BE2C (cell line): ENCODE results near the gene NMRAL1.

Experiments used
- DNase-seq: peaks from one replicate; pipeline ENCODE4 v3.0.0-alpha.2; 2020
- H3K27me3 ChIP-seq: fragments of 250-450 bp; sonication (Bioruptor Pico); 2 replicates; pipeline ENCODE4 v1.5.1; 2020; ENCODE audit warnings: mild to moderate bottlenecking
- H3K36me3 ChIP-seq: fragments of 250-450 bp; sonication (Bioruptor Pico); 2 replicates; pipeline ENCODE4 v1.5.1; 2020; ENCODE audit warnings: mild to moderate bottlenecking
- H3K4me1 ChIP-seq: fragments of 250-450 bp; sonication (Bioruptor Pico); 2 replicates; pipeline ENCODE4 v1.5.1; 2020
- H3K4me3 ChIP-seq: 2 replicates; pipeline ENCODE4 v1.5.1; 2011; ENCODE audit warnings: low read depth, low read length
- H3K9me3 ChIP-seq: fragments of 250-450 bp; sonication (Bioruptor Pico); 2 replicates; pipeline ENCODE4 v1.5.1; 2020
- CTCF ChIP-seq: IDR thresholded peaks from 2 replicates; pipeline ENCODE4 v1.5.1; 2012; ENCODE audit warnings: mild to moderate bottlenecking, low read depth, low read length

Gene NMRAL1

GRCh38 chr16:4498546-4499195 is 24.2 kb upstream of the NMRAL1 start:
- Histone ChIP-seq H3K9me3 (no peaks in the 10 kb centered on the region), H3K27me3 (no peaks in the 10 kb centered on the region), H3K4me1 (no peaks in the 10 kb centered on the region), H3K36me3 (no peaks in the 10 kb centered on the region), H3K4me3 (no peak overlapping the region)
- DNase-seq = no peak
- TF ChIP-seq CTCF = no peak

GRCh38 chr16:4496305-4496704 is 21.9 kb upstream of the NMRAL1 start:
- H3K36me3 ChIP-seq = no peaks in the 10 kb centered on the region
- TF ChIP-seq CTCF = no peak
- no peaks in the 10 kb centered on the region for H3K27me3 ChIP-seq
- H3K4me1 ChIP-seq = no peaks in the 10 kb centered on the region
- H3K9me3 ChIP-seq = no peaks in the 10 kb centered on the region
- H3K4me3 ChIP-seq = no peak overlapping the region
- DNase-seq = no peak

- DNase-seq = no peak
- H3K4me3 ChIP-seq = no peak overlapping the region
- H3K4me1 ChIP-seq = no peaks in the 10 kb centered on the region
- no peaks in the 10 kb centered on the region for H3K9me3 ChIP-seq
- H3K36me3 ChIP-seq = no peaks in the 10 kb centered on the region
- H3K27me3 ChIP-seq = no peaks in the 10 kb centered on the region
- no peak for TF ChIP-seq CTCF
Observed at GRCh38 chr16:4495766-4496165, 21.3 kb upstream of the NMRAL1 start.

GRCh38 chr16:4494746-4495490 is 20.5 kb upstream of the NMRAL1 start:
- Histone ChIP-seq H3K4me1 (no peaks in the 10 kb centered on the region), H3K4me3 (no peak overlapping the region), H3K36me3 (no peaks in the 10 kb centered on the region), H3K27me3 (no peaks in the 10 kb centered on the region), H3K9me3 (no peaks in the 10 kb centered on the region)
- TF ChIP-seq CTCF = no peak
- no peak for DNase-seq

GRCh38 chr16:4491898-4492297 is 17.5 kb upstream of the NMRAL1 start:
- no peaks in the 10 kb centered on the region for H3K9me3 ChIP-seq
- no peaks in the 10 kb centered on the region; the same call in 1 of the 2 replicates for H3K36me3 ChIP-seq
- H3K27me3 ChIP-seq = no peaks in the 10 kb centered on the region
- no peak for DNase-seq
- H3K4me3 ChIP-seq = no peak overlapping the region
- no peaks in the 10 kb centered on the region for H3K4me1 ChIP-seq
- TF ChIP-seq CTCF = no peak

- no peak for TF ChIP-seq CTCF
- Histone ChIP-seq H3K4me3 (no peak overlapping the region), H3K36me3 (peaks cover 7% of the 10 kb centered on the region), H3K4me1 (no peaks in the 10 kb centered on the region), H3K9me3 (no peaks in the 10 kb centered on the region), H3K27me3 (no peaks in the 10 kb centered on the region)
- no peak for DNase-seq
Observed at GRCh38 chr16:4489030-4489429, 14.6 kb upstream of the NMRAL1 start.
